Measurements from ENCODE around the gene CYP24A1. TPM values are rescaled to one million over a fixed set of nuclear protein-coding genes. Genes with fewer than 3 reads are reported as not detected.

Gene CYP24A1
- total RNA-seq, 2 donors from 2014 or later, result 0.07 to 0.08 TPM

GRCh38 chr20:54188132-54188849, 14.5 kb upstream of the CYP24A1 start:
- Histone ChIP-seq H3K27me3 (no peaks in the 10 kb centered on the region), H3K9me3 (no peaks in the 10 kb centered on the region), H3K4me3 (no peak overlapping the region), H3K9ac (ENCODE audit: low read depth in 2 of 2, low read length in 2 of 2) (no peak overlapping the region), H3K4me1 (no peaks in the 10 kb centered on the region), H3K36me3 (no peaks in the 10 kb centered on the region), H3K27ac (no peak overlapping the region)
- intact Hi-C loops (cut with DNase I), result no loop called here
- no peak for TF ChIP-seq CTCF (IDR thresholded peaks at IDR 0.05)
- DNase-seq, result no peak

- Histone ChIP-seq H3K27ac (no peak overlapping the region), H3K36me3 (no peaks in the 10 kb centered on the region), H3K9ac (ENCODE audit: low read depth in 2 of 2, low read length in 2 of 2) (no peak overlapping the region), H3K4me1 (no peaks in the 10 kb centered on the region), H3K9me3 (no peaks in the 10 kb centered on the region), H3K27me3 (no peaks in the 10 kb centered on the region), H3K4me3 (no peak overlapping the region)
- intact Hi-C loops (cut with DNase I), result no loop called here
- no peak for TF ChIP-seq CTCF (IDR thresholded peaks at IDR 0.05)
- no peak for DNase-seq
Measured at GRCh38 chr20:54184904-54185626, 11.3 kb upstream of the CYP24A1 start.

- no peaks in the 10 kb centered on the region for H3K27me3 ChIP-seq
- no peaks in the 10 kb centered on the region for H3K4me1 ChIP-seq
- no peak for DNase-seq
- no peaks in the 10 kb centered on the region for H3K36me3 ChIP-seq
- no peaks in the 10 kb centered on the region for H3K9me3 ChIP-seq
- no peak for TF ChIP-seq CTCF (IDR thresholded peaks at IDR 0.05)
- no peak overlapping the region for H3K9ac ChIP-seq (ENCODE audit: low read depth in 2 of 2, low read length in 2 of 2)
- H3K27ac ChIP-seq, result no peak overlapping the region
- no peak overlapping the region for H3K4me3 ChIP-seq
- intact Hi-C loops (cut with DNase I), result no loop called here
Measured at GRCh38 chr20:54184071-54184470, 10.3 kb upstream of the CYP24A1 start.

GRCh38 chr20:54180931-54181330, 7.1 kb upstream of the CYP24A1 start:
- no peak for TF ChIP-seq CTCF (IDR thresholded peaks at IDR 0.05)
- Histone ChIP-seq H3K36me3 (no peaks in the 10 kb centered on the region), H3K27ac (no peak overlapping the region), H3K27me3 (no peaks in the 10 kb centered on the region), H3K9me3 (no peaks in the 10 kb centered on the region), H3K4me1 (no peaks in the 10 kb centered on the region), H3K4me3 (no peak overlapping the region), H3K9ac (ENCODE audit: low read depth in 2 of 2, low read length in 2 of 2) (no peak overlapping the region)
- no peak for DNase-seq
- intact Hi-C loops (cut with DNase I), result no loop called here

GRCh38 chr20:54179946-54180345, 6.2 kb upstream of the CYP24A1 start:
- Histone ChIP-seq H3K9ac (ENCODE audit: low read depth in 2 of 2, low read length in 2 of 2) (no peak overlapping the region), H3K4me3 (no peak overlapping the region), H3K4me1 (no peaks in the 10 kb centered on the region), H3K27ac (no peak overlapping the region), H3K36me3 (no peaks in the 10 kb centered on the region), H3K9me3 (no peaks in the 10 kb centered on the region), H3K27me3 (peaks cover 6% of the 10 kb centered on the region)
- no peak for DNase-seq
- intact Hi-C loops (cut with DNase I), result no loop called here
- TF ChIP-seq CTCF (IDR thresholded peaks at IDR 0.05), result no peak
